T-helper 9 cell (primary cell): ENCODE measurements around the gene KIF3A.

Experiments
- DNase-seq: peaks from one replicate; pipeline ENCODE4 v3.0.0-alpha.2; 2020
- total RNA-seq, 2 donors: gene quantifications; one replicate each; lab custom pipeline; 2026; lab: John Stamatoyannopoulos, UW

Gene KIF3A
- 17.6 to 37.0 reads per million in 2 donors for total RNA-seq

DNA sequence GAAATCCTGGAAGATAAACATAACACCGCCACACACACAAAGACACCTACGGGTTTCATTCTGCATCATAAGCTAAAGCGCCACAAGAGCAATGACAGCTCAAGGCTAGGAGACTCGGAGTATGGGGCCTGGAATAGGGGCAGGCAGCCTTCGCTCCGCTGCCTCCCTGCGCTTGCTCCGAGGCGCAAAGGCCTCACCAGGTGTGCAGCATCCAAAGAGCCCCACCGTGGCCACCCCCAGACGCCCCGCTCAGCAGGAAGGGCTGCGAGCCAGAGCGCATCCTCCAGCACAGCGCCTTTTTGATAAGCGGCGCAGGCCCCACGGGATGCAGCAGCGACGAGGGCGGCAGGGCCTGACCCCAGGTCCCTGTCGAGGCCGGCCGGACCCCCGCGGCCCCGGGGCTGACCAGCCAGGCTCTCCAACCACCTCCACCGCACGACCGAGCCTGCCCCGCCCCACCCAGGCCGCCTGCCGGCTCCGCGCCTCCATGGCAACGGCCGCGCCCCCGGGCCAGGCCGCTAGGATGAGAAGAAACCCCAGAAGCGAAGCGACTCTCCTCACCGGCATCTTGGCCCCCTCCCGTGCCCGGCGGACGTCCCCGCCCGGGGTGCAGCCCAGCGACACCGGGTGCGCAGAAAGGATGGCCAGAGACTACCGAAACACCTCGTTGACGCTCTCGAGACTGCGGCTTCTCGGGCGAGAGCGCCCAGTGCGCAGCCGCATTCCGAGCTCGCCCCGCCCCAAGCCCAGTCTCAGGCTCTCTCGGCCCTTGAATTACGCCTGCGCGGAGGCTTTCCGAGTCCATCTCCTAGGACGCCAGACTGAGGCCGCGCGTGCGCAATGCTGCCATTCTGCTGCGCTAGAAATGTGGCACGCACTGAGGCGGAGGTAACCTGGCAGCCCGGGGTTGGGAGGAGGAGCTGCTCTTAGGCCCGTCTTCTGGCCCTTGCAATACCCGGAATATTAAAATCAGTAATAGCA is at the start of gene KIF3A:
Gene KIF3A (minus strand): TSS at position 694 of the 981 bp plus-strand sequence. CDS start 127 bp downstream, at position 567.
- peak; percentile 98 for DNase-seq

DNA sequence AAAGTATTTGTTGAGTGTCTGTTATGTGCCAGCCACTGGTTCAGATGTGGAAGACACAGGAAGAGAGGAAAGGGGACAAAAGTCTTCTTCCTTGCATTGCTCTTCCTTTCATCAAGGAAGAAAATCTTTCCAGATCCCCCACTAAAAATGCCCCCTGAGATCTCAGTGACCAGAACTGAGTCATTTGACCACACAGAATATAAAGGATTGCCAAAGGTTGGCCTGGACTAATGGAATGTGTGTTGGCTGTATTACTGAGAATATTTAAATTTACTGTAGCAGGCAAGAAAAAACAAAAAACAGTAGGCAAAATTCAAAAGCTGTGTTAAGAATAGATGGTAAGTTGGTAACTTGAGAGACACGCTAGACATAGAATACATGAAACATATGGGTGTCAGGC is 49.7 kb upstream of the KIF3A start:
- DNase-seq, result no peak

DNA sequence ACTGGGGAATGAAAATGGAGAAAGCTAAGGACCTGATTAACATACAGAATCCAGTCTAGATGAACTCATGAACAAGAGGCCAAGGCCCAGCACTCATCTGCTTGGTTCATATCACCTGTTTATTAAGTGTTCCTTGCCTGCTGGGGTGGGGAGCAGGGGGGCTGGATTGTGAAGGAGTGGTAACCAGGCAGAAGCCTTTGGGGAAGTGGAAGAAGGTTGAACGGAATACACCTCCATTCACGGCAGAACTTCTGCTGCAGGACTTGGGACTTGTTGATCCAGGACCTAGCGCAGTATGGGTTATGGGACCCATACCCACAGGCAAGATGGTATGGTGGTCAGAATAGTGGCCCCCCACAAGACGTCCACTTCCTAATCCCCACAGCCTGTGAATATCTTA is 48.5 kb upstream of the KIF3A start:
- no peak for DNase-seq

DNA sequence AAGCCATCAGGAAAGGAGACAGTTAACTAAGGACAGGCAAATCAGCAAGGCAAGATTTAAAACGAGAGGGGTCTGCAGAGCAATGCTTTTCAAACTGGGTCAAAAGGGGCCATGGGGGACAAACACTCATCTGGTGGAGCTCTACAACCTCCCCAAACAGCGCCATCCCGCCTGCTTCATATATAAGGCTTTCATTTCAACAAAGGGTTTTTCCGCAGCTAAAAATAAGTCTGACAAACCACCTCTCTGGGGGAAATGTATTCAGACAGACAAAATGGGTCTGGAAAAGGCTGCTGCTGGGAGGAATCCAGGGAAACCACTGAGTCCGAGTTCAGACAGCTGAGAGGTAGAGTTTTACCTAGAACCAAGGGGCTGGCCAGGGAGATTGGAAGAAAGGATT is 48.0 kb upstream of the KIF3A start:
- DNase-seq, result no peak

DNA sequence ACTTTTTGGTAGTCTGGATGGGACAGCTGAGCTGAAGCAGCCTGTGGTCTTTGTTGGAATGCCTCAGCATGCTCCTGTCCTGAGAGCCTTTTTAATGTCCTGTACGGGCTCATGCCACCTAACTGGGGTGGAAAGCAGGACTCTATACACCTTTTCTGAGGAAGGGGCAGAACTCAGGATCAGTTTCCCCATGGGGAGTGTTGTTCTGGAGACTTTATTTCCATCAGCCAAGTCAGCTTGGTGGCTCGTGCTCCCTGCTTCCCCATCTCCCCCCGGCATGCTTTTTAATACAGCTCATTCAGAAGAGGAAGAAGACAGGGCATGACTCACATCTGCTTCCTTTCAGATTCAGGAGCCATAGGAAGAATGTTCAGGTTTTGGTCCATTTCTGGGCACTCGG is 44.8 kb upstream of the KIF3A start:
- DNase-seq, result no peak

DNA sequence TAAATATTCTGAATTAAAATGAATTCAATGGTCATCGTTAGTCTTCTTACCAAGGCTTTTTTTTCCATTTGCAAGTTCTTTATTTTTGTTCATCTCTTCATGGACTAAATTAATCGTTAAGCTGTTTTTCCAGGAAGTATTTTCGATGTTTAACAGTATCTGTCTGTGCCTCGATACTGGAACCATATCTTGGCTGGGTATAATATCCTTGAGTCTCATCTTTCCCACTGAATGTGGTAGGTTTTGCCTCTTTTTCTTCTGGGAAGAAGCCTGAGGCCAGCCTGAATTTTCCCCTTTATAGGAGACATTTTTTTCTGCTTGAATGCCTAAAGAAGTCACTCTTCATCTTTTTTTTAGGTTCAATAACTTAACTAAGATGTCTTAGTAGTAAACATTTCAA is 43.7 kb upstream of the KIF3A start:
- no peak for DNase-seq

DNA sequence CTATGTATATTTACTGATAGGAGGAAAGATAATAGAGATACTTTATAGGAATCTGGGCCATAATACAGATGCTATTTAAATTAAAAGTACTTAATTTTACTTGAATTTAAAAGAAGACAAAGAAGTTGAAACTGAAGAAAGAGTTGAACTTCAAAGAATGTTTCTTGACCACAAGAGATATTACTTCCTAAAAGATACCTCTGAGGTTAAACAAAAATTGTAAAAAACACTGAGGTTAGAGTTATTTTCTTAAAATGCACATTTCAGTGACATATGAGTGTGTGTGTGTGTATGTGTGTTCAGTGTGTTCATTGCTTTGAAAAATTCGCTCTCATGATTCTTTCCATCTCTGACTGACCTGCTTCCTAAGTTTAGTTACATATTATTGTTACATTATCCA is 43.2 kb upstream of the KIF3A start:
- no peak for DNase-seq

DNA sequence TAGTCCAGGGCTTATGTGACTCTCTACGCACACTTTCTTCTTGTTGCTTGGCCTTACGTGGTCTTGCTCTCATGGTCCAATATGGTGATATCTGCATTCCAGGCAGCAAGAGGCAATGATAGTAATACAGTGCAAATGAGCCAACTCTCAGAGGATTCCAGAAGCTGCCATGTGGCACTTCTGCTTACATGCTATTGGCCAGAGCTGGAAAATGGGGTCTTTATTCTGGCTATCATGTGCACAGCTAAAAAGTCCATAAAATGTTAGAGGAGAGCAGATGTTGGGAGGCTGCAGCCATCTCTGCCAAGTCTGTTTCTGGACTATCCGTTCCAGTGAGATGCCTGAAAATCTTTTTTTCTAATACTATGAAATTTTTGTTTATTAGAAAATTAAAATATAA is 42.6 kb upstream of the KIF3A start:
- no peak for DNase-seq

DNA sequence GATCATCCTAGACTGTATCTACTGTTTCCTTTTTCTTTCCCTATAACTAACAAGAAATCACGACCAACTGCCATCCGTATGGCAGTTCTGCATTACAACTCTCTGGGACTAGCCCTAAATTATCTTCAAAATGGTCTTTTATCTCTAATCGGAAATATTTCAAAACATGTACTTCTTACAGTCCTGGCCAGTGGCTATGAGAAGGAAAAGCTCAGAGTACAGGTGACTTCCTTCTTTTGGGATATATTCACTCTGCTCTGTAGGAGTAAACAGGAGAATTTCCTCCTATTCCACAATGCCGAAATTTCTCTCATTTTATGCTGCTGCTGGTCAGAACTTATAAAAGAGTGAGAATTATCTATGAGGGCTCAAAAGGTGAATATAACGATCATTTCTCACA is 41.5 kb upstream of the KIF3A start:
- no peak for DNase-seq

DNA sequence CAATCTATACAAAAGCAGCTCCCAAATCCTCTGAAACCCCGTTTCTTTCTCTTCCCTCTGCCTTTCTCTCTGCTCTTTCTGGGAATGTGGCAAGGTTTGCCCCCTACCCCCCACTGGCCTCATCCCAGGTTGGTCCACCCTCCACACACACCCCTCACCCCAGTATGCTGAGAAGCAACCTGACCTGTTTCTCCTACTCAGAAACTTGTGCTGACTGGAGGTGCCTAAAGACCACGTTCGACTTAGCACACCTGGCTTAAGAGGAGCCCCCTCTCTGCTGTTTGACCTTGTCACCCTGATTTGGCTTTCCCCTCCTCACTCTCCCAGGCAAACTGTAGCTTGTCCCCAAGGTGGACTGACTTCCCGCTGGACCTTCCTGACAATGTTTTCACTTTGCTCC is 40.8 kb upstream of the KIF3A start:
- DNase-seq, result no peak

DNA sequence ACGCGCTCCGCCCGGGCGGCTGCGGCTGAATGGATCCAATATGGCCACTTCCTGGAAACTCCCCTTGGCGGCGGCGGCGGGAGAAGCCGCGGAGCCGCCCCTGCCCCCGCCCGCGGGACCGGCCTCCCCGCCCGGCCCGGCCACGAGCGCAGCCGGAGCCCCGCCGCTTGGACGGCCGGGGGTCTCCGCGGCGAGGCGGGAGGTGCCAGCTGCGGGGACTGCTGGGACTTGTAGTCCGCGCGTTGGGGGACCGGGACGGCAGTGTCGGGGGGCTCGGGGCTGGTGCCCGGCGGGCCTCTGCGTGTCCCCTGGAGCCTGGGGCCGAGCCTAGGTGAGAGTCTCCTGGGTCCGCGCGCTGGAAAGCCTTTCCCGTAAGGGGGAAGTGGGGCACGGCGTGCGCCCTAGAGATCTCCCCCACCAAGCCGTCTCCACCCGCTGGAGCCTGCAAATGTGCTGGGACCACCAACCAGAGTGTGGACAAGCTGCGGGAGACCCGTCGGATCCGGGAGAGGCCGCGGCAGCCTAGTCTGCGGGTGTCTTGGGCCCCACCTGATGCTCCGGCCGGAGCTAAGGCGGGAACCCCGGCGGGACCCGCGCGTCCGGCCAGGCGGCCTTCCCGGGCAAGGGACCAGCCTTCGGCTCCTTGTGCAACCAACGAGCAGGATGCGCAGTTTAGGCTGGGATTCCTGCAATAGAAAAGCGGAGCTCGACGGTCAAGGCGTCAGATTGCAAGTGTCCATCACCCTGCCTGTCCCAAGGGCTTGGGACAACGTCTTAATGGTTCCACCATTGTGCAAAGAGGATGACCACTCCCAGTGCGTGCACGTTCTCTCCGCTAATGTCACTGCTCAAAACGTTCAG is 40.1 kb upstream of the KIF3A start, which contains the start of gene SEPTIN8:
Gene SEPTIN8 (minus strand): TSS at position 31 of the 861 bp plus-strand sequence. CDS start 102 bp downstream, outside the sequence.
- DNase-seq, result peak; percentile 35

DNA sequence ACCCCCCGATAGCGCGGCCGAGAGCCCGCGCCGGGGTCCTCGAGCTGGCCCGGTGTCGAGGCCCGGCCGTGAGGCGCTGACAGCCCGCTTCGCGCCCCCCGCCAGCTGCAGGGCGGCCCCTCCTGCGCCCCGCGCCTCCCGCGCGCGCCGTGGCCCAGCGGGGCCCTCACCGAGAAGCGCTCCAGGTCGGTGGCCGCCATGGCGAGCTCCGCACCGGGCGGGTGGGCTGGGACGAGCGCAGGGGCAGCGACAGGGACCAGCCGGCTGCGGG is 39.5 kb upstream of the KIF3A start:
- DNase-seq, result no peak

DNA sequence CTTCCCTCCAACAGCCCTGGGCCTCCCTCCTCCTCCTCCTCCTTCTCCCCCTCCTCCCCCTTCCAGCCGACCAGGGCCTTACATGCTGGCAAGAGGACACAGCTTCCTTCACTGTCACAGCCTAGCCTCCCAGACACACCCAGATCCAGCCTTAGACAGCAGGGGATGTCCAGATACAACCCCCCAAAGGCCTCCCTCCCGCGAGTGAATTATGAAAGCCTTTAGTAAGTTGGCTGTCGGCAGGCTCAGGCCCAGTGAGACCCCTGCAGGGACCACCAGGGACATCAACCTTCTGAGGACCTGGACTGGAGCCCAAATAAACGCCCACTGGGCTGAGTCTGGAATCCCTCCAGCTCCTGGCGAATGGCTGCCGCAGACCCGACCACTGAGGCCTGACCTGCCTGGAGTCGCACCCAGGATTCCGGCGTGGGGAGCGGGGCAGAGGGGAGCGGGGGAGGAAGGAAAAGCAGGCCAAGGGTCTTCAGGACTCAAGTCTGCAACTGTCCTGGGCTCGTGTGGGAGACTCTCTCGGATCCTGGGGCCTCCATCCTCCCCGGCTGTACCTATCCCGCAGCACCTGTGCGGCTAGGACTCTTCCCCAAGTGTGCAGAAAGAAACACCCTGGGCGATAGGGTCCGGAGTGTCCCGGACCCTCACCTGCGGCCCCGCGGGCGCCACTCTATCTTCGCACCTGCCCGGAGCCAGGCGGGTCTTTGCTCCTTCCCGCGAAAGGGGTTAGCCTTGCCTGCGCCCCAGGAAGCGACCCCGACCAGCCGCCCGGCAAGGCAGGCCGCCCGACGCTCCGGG is 39.0 kb upstream of the KIF3A start:
- DNase-seq, result no peak

DNA sequence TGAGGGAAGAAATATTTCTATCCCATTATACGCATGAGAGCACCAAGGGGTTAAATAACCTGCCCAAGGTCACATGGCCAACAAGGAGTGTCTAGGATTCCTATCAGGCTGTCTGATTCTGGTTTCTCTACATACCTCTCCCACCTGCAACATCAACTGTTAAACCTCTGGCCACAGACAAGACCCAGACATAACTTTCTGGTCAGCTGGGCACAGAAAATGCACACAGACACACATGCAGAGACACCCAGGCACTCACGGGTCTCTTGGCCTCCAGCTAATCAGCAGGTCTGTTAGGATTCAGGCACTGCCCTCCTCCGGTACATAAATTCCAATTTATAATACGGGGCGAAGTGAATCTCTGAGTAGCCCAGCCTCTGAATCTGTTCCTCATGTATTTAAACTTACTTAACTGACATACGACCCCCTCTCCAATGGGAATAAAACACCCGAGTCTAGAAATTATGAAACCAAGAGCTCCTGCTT is 38.2 kb upstream of the KIF3A start:
- no peak for DNase-seq

DNA sequence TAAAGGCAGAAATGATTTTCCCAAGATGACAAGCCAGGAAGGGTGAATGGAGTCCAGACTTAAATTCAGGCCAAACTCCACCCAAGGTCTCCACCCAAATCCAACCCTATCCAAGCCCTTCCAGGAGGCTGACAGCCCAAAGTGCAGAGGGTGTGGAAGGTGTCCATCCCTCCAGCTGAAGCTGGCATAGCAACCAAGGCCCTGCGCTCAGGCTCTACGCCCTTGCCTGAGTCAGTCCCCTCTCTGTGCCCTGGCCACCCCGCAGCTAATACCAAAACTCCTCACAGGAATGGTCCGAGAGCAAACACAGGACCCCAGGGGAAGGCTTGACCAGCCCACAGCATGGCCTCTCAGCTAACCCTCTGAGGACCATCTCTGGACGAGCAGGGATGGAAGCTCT is 37.5 kb upstream of the KIF3A start:
- no peak for DNase-seq

DNA sequence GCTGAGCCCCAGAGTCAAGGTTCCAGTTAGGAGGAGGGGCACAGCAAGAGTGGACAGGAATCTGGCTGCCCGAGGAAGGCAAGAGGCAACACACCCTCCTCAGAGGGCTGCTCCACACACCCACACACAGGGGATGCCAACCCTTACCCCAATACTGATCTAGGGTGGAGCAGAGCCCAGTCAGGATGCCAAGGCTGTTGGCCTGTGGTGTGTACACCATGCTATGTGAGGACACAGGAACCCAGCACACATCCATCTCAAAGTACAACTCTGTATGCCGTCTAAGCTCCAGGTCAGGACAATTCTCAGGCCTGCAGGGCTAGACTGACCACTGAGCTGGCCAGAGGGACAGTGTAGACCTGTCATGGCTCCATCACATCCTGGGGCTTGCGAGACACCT is 37.1 kb upstream of the KIF3A start:
- no peak for DNase-seq

DNA sequence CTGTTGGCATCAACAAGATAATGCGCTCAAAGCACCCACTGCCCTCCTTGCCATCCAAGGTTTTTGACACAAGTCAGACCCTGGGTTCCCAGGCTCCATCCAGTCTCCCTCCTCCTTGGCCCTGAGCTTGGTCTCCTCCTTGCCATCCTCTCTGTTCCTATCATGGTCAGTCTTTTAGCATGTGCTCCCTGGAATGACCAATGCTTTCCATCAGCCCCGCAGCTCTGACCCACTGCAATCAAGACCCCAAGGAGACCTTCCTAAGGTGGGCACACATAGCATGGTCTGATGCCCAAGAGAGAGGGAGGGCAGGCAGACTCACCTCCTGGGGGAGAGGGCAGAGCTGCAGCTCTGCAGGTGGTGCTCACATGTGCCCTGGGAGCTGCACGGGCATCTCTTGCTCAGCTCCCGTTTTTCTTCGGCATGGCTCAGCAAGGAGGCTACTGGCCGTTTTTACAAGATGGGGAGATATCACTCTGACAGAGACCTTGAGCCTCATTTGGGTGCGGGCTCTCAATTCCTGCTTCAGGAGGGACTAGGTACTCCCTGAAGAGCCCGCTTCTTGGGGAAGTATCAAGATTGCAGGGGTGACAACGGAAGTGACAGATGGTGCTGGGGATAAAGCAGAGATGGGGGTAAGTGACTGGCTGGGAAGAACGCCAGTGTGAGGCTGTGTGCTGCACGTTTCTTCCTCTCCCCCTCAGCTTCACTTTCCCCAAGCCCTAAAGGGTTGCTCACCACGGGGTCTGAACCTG is 36.4 kb upstream of the KIF3A start:
- no peak for DNase-seq

DNA sequence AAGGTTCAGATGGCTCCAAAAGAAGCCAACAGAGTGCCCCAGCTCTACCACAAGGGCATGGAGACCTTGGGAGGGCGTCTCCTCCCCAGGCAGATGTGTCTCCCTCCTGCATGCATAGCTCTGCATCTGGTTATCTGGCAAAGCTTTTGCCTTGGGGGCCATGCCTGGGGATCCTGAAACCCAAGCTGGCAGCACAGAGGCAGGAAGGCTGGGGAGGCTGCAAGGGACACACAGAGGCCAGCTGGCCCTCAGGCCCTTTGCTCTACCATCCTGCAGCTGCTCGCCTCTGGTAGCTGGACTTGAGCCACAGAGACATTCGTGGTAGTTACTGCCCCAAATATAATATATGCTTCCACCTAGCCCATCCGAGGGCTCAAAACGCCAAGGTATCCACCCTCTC is 35.8 kb upstream of the KIF3A start:
- no peak for DNase-seq

DNA sequence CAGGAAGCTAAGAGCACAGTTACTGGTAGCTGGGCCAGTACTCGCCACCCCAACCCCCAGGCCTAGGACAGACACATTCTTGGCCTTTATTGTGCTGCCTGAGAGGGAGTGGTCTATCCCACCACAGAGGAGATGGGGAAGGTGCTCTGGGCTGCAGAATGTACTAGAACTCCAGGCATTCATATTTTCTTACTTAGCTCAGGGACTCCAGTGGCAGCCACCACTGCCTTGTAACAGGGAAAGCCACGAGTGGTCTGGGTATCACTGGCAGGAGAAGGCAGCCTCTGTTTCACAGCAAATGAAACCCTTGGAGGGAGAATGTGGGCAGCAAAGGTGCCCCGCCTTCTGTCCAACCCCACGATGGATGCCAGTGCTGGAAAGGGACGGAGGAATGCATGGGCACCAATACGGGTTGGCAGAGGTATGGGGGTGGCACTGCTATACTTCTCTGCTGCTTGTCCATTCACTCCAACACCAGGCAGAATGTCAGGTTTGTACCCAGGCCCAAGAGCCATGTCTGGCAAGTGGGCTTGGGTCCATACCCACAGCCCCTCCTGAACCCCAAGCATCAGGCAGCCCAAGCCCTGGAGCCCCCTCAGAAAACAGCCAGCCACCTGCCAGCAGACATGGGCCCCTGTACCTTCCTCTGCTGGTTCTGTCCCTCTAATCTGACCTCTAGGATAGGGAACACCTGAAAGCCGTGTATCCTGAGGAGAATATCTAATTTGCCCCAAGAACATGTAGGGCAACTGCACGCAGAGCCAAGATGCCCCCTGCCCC is 35.1 kb upstream of the KIF3A start:
- DNase-seq, result no peak

DNA sequence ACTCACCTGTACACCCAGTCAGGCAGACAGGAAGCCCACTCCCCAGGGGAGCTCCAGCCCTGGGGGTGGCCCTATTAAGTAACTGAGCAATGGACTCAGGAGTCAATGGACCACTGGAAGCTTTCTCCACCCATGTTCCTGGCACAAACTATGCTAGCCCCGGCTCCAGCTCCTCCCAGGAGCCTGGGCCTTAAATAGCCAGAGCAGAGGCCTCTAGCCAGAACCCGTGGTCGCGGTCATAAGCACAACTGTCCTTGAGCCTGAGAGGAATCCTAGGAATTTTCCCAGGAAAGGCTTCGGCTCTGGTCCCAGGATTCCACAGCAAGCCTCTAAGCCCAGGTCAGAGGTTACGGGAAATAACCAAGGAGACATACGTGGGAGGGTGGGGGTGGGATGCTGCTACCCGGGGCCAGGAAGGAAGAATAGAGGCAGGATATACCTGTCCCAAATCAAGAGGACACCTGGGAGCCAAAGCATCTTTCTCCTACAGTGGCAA is 34.2 kb upstream of the KIF3A start:
- no peak for DNase-seq
